B cell (primary cell): ENCODE data around the gene COL28A1. TPM values are rescaled to one million over a fixed set of nuclear protein-coding genes. Genes with fewer than 3 reads are reported as not detected.

Source experiments
- ATAC-seq: fragments of 200-7000 bp; cut with Tn5 transposase; one replicate; pipeline ENCODE4 v1.10.0; 2021; ENCODE audit warnings: low read depth, mild to moderate bottlenecking, moderate number of reproducible peaks, moderate library complexity
- CTCF ChIA-PET: fragments of 350-600 bp; sonication (Branson Sonifier 250); formaldehyde crosslinking; loops from one replicate; lab custom pipeline; 2021; ENCODE audit warnings: antibody characterized with exemption, inconsistent platforms; lab: Charles Lee
- POLR2A ChIA-PET: fragments of 350-600 bp; sonication (Branson Sonifier 250); formaldehyde crosslinking; loops from one replicate; lab custom pipeline; 2021; ENCODE audit warnings: antibody characterized with exemption; lab: Charles Lee
- DNase-seq: peaks from one replicate; pipeline ENCODE4 v3.0.0; 2013
- H2AFZ ChIP-seq: 2 replicates; pipeline ENCODE4 v1.6.1; 2012; ENCODE audit warnings: mild to moderate bottlenecking, low read depth, low read length; ENCODE audit not compliant: insufficient read depth, poor library complexity, severe bottlenecking
- H3K27ac ChIP-seq, 2 donors: 1 replicate in 1 of 2; 2 replicates in 1 of 2; pipeline ENCODE4 v1.5.1; 2012 to 2013; ENCODE audit warnings: low read length in 2 of 2, mild to moderate bottlenecking in 2 of 2, moderate library complexity in 1 of 2
- H3K27me3 ChIP-seq, 4 experiments: fragments of 200-600 bp in 1 of 4; sonication (generic) in 1 of 4; replicated peaks in 1 of 4; 1 replicate in 2 of 4; 2 replicates in 2 of 4; pipeline versions ENCODE4 v1.6.1 to v1.7.0; 2013 to 2016; ENCODE audit warnings: low read length in 3 of 4, mild to moderate bottlenecking in 2 of 4, mixed read lengths in 1 of 4, moderate library complexity in 1 of 4; ENCODE audit not compliant: insufficient read depth in 4 of 4, control insufficient read depth in 3 of 4; ENCODE audit errors: control extremely low read depth in 1 of 4
- H3K36me3 ChIP-seq, 2 experiments: replicated peaks in 1 of 2; 1 replicate in 1 of 2; 2 replicates in 1 of 2; pipeline versions ENCODE4 v1.6.1 to v1.7.1; 2013; ENCODE audit warnings: low read length in 1 of 2; ENCODE audit not compliant: insufficient read depth in 2 of 2, control insufficient read depth in 1 of 2; ENCODE audit errors: control extremely low read depth in 1 of 2, extremely low read depth in 1 of 2
- H3K4me1 ChIP-seq, 2 donors: fragments of 200-600 bp in 1 of 2; sonication (generic) in 1 of 2; 1 replicate in 1 of 2; 2 replicates in 1 of 2; pipeline versions ENCODE4 v1.5.1 to v1.6.1; 2013 to 2017; ENCODE audit warnings: low read length in 2 of 2; ENCODE audit not compliant: control insufficient read depth in 2 of 2, insufficient read depth in 2 of 2
- H3K4me2 ChIP-seq: replicated peaks from 2 replicates; pipeline ENCODE3; 2012; ENCODE audit warnings: mild to moderate bottlenecking, low read depth, low read length; ENCODE audit not compliant: poor library complexity, severe bottlenecking
- H3K4me3 ChIP-seq, 5 experiments: fragments of 200-600 bp in 1 of 5; sonication (generic) in 1 of 5; 1 replicate in 3 of 5; 2 replicates in 2 of 5; pipeline versions ENCODE4 v1.5.1 to v1.7.0; 2011 to 2016; ENCODE audit warnings: low read length in 4 of 5, mild to moderate bottlenecking in 4 of 5, low read depth in 2 of 5, control low read depth in 1 of 5, moderate library complexity in 1 of 5; ENCODE audit not compliant: insufficient read depth in 1 of 5; ENCODE audit errors: control extremely low read depth in 1 of 5, extremely low read depth in 1 of 5
- H3K79me2 ChIP-seq: fragments of 200-600 bp; sonication (generic); one replicate; pipeline ENCODE4 v1.6.0; 2016; ENCODE audit warnings: low read length; ENCODE audit not compliant: control insufficient read depth, insufficient read depth
- H3K9ac ChIP-seq: fragments of 200-600 bp; sonication (generic); 2 replicates; pipeline ENCODE4 v1.6.1; 2017; ENCODE audit warnings: mild to moderate bottlenecking, low read length, moderate library complexity
- H3K9me3 ChIP-seq, 3 donors: one replicate each; pipeline versions ENCODE4 v1.6.1 to v1.7.1; 2013; ENCODE audit warnings: low read length in 2 of 3; ENCODE audit not compliant: control insufficient read depth in 2 of 3, insufficient read depth in 1 of 3; ENCODE audit errors: control extremely low read depth in 1 of 3
- H4K20me1 ChIP-seq: 2 replicates; pipeline ENCODE4 v1.6.0; 2012; ENCODE audit warnings: mild to moderate bottlenecking, low read length; ENCODE audit not compliant: insufficient read depth, control insufficient read depth, poor library complexity, severe bottlenecking
- H3K27ac Mint-ChIP-seq: one replicate; pipeline ENCODE4 v1.8.0; 2021; ENCODE audit warnings: mixed read lengths
- H3K27me3 Mint-ChIP-seq: one replicate; pipeline ENCODE4 v1.8.0; 2021; ENCODE audit warnings: mixed read lengths
- H3K4me1 Mint-ChIP-seq: one replicate; pipeline ENCODE4 v1.8.0; 2021; ENCODE audit warnings: mixed read lengths
- H3K4me3 Mint-ChIP-seq: one replicate; pipeline ENCODE4 v1.8.0; 2021; ENCODE audit warnings: mixed read lengths
- H3K9me3 Mint-ChIP-seq: one replicate; pipeline ENCODE4 v1.8.0; 2022; ENCODE audit warnings: mixed read lengths; ENCODE audit not compliant: insufficient read depth
- EZH2 ChIP-seq: IDR thresholded peaks from 2 replicates; pipeline ENCODE4 v1.6.1; 2012; ENCODE audit warnings: borderline replicate concordance, low read depth, mild to moderate bottlenecking, moderate library complexity, low read length; ENCODE audit not compliant: insufficient read depth, poor library complexity, severe bottlenecking
- WGBS: methylation state at CpG from one replicate; pipeline ENCODE4 v1.1.5; 2013; ENCODE audit warnings: missing lambda C conversion rate; ENCODE audit not compliant: insufficient coverage; 5-methylcytosine and 5-hydroxymethylcytosine counted together
- intact Hi-C: fragments of 100-400 bp; cut with micrococcal nuclease; formaldehyde crosslinking; loops from one replicate; pipeline ENCODE4 v1.10.0; 2022
- polyA plus RNA-seq: library from polyadenylated mRNA; depleted of rRNA; stranded (reverse); fragments of >200 nt; gene quantifications from 2 replicates; pipeline ENCODE4 v1.2.3, GENCODE V29; 2012
- total RNA-seq, 2 donors: library from RNA; stranded (reverse); fragments of 120-200 nt in 1 of 2; gene quantifications; 1 replicate in 1 of 2; 2 replicates in 1 of 2; pipeline versions ENCODE4 v1.2.3 to v1.2.4, GENCODE V29; 2013 to 2022
- TF ChIP-seq, protein P1 (sequence below): fragments of 200-600 bp; IDR thresholded peaks from one replicate; pipeline ENCODE4 v1.8.0; 2022; ENCODE audit warnings: antibody characterized with exemption, mild to moderate bottlenecking

COL28A1 gene
- total and polyA plus RNA-seq, 2 donors (not counting 1 experiment from before 2014, with no cell fraction given): 0.18 to 0.67 TPM

GRCh38 chr7:7517754-7518153, 17.9 kb downstream of the COL28A1 start:
- no peak for DNase-seq
- Histone ChIP-seq H3K4me1 (no peaks in the 10 kb centered on the region), H3K27ac (no peak overlapping the region), H3K4me2 (no peak overlapping the region), H3K9ac (no peak overlapping the region), H3K9me3 (no peaks in the 10 kb centered on the region), H2AFZ (no peak overlapping the region), H3K79me2 (no peaks in the 10 kb centered on the region), H3K27me3 (no peaks in the 10 kb centered on the region), H4K20me1 (no peaks in the 10 kb centered on the region), H3K36me3 (no peaks in the 10 kb centered on the region), H3K4me3 (no peak overlapping the region)
- no peaks in the 10 kb centered on the region for H3K9me3 Mint-ChIP-seq
- ATAC-seq: no peak
- no CpG with 5 or more reads among the region's 3 CpGs for WGBS
- H3K4me1 Mint-ChIP-seq: no peaks in the 10 kb centered on the region
- H3K4me3 Mint-ChIP-seq: no peak overlapping the region
- ChIA-PET CTCF (interaction anchor here (1.5 kb wide), 1 partner anchor 414 kb away, joined by 5 read pairs; no protein-coding TSS in a partner anchor), POLR2A (no interaction called here)
- H3K27ac Mint-ChIP-seq: no peak overlapping the region
- H3K27me3 Mint-ChIP-seq: no peaks in the 10 kb centered on the region
- TF ChIP-seq EZH2: no peak
- TF ChIP-seq, protein P1, sequence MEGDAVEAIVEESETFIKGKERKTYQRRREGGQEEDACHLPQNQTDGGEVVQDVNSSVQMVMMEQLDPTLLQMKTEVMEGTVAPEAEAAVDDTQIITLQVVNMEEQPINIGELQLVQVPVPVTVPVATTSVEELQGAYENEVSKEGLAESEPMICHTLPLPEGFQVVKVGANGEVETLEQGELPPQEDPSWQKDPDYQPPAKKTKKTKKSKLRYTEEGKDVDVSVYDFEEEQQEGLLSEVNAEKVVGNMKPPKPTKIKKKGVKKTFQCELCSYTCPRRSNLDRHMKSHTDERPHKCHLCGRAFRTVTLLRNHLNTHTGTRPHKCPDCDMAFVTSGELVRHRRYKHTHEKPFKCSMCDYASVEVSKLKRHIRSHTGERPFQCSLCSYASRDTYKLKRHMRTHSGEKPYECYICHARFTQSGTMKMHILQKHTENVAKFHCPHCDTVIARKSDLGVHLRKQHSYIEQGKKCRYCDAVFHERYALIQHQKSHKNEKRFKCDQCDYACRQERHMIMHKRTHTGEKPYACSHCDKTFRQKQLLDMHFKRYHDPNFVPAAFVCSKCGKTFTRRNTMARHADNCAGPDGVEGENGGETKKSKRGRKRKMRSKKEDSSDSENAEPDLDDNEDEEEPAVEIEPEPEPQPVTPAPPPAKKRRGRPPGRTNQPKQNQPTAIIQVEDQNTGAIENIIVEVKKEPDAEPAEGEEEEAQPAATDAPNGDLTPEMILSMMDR: no peak
- intact Hi-C loops: no loop called here

DNA sequence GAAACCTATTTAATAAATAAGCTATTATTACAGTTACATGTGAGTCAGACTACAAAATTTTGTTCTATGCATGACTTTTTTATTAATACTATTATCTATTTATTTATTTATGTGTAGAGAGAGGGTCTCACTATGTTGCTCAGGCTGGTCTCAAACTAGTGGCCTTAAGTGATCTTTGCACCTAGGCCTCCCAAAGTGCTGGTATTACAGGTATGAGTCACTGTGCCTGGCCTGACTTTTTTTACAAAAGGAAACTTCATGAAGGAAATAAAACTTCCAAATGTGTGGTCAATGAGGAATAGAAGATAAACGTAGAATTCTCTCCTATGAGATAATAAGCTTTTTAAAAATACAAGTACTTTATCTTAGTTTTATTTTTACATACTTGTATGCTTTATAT, 19.0 kb downstream of the COL28A1 start:
- no CpG with 5 or more reads among the region's 1 CpG for WGBS
- H3K9me3 Mint-ChIP-seq: no peaks in the 10 kb centered on the region
- no peak overlapping the region for H2AFZ ChIP-seq
- CTCF ChIA-PET: interaction anchor here (0.8 to 1.5 kb wide), 2 partner anchors 92 to 413 kb away, joined by 3 to 5 read pairs; no protein-coding TSS in a partner anchor
- H3K4me3 Mint-ChIP-seq: no peak overlapping the region
- no peaks in the 10 kb centered on the region for H3K4me1 ChIP-seq
- H3K27ac ChIP-seq: no peak overlapping the region
- no peaks in the 10 kb centered on the region for H4K20me1 ChIP-seq
- H3K27me3 ChIP-seq: no peaks in the 10 kb centered on the region
- no peak overlapping the region for H3K4me3 ChIP-seq
- ATAC-seq (no peak), DNase-seq (no peak)
- intact Hi-C loops: no loop called here
- TF ChIP-seq, protein P1: no peak
- TF ChIP-seq EZH2: no peak
- no peaks in the 10 kb centered on the region for H3K79me2 ChIP-seq
- H3K27ac Mint-ChIP-seq: no peak overlapping the region
- H3K36me3 ChIP-seq: no peaks in the 10 kb centered on the region
- H3K4me1 Mint-ChIP-seq: no peaks in the 10 kb centered on the region
- H3K27me3 Mint-ChIP-seq: peaks cover 3% of the 10 kb centered on the region
- H3K9me3 ChIP-seq: no peaks in the 10 kb centered on the region
- H3K9ac ChIP-seq: no peak overlapping the region
- POLR2A ChIA-PET: no interaction called here
- no peak overlapping the region for H3K4me2 ChIP-seq
